GM12874 (cell line): ENCODE measurements around the gene SPDYE11.
"Not testable (repeated sequence)": the region's sequence is repeated elsewhere in the genome, so short reads cannot be mapped to it uniquely, and the experiment has no call there.

Experiments used
- CTCF ChIP-seq: IDR thresholded peaks from 2 replicates; pipeline ENCODE4 v1.5.1; 2011; ENCODE audit warnings: low read depth, mild to moderate bottlenecking, control low read depth, low read length, moderate library complexity; ENCODE audit not compliant: insufficient read depth

The SPDYE11 gene

GRCh38 chr7:73057811-73058210 lies at the start of gene SPDYE11:
Gene SPDYE11 (minus strand): TSS chr7:73057911. CDS start chr7:73056111, 1,800 bp downstream.
- TF ChIP-seq CTCF = not testable (repeated sequence)

- TF ChIP-seq CTCF = not testable (repeated sequence)
Observed at GRCh38 chr7:73085938-73086337, 28.2 kb upstream of the SPDYE11 start, which contains the start of gene SPDYE9. Gene SPDYE9 (minus strand): TSS chr7:73086038. CDS start chr7:73084238, 1,800 bp downstream.

- not testable (repeated sequence) for TF ChIP-seq CTCF
Observed at GRCh38 chr7:73029666-73030065, 28.0 kb downstream of the SPDYE11 start, which contains the start of gene SPDYE8. Gene SPDYE8 (minus strand): TSS chr7:73029766. CDS start chr7:73027966, 1,800 bp downstream.
